NCI-H460 (cell line): ENCODE measurements around the gene IPMK. TPM values are rescaled to one million over a fixed set of nuclear protein-coding genes. Genes with fewer than 3 reads are reported as not detected.

Experiments used
- DNase-seq: peaks from one replicate; pipeline ENCODE4 v3.0.0-alpha.2; 2016; ENCODE audit warnings: low read depth; ENCODE audit errors: extremely low read depth
- polyA plus RNA-seq: library from polyadenylated mRNA; depleted of rRNA; stranded (reverse); fragments of >200 nt; gene quantifications from 2 replicates; pipeline ENCODE4 v1.2.3, GENCODE V29; 2014; cell fraction: nucleus; rRNA removed
- total RNA-seq: library from RNA; depleted of rRNA; stranded (reverse); fragments of >200 nt; shearing (Covaris generic); gene quantifications from 2 replicates; pipeline ENCODE4 v1.2.3, GENCODE V29; 2014; rRNA removed

The IPMK gene
- 9.6 and 10.7 TPM in 2 replicates for total RNA-seq
- 3.3 and 7.3 TPM in 2 replicates for polyA plus RNA-seq

DNA sequence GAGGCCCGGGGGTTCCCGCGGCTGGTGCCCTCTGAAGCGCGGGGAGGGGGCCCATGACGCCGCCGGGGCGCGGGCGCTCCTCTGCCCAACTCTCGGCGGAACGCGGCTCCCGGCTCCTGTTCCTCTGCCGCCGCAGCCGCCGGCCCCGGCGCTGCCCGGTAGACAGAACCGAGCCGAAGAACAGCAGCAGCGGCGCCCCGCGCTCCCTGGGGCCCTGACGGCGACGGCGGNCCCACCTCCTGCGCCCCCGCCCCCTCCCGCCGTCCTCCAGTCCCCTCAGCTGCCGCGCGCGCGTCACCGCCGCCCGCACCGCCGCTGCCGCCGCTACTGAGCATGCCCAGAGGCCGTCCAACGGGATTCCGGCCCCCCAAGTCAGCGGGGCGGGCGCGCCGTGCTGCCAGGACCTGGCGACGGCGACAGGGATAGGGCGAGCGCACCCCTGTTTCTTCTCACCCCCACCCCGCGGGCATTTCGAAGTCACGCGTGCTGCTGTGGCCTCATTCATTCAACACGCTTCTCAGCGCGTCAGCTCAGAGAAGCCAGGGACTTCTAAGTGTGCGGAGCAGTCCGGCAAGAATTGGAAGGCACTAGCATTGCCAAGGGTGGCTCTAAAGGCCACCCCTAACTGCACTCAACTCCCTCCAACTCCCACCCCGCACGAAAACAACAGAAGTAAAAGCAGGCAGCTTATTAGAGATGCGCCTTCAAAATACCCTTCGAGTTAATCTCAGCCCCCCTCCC, at the start of gene IPMK:
IPMK (minus strand) TSS at position 182 of the 741 bp plus-strand sequence. CDS start 283 bp downstream, outside the sequence.
- peak; percentile 89 for DNase-seq

DNA sequence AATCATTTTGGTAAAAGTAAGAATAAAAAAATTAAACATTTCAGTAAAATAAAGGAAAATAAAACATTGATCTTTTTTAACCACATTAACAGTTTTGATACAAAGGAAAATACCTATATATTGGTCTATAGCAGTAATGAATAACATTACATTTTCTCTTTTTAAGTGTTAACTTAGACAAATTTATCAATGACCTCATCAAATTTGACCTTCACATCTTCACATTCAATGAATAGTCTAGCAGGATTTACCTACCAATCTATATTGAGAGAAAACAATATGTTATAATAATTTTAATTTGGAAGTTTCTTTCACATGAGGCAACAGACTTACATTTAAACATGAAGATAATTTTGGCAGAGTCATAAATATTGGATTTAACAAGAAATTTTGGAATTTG, 49.2 kb upstream of the IPMK start:
- no peak for DNase-seq

DNA sequence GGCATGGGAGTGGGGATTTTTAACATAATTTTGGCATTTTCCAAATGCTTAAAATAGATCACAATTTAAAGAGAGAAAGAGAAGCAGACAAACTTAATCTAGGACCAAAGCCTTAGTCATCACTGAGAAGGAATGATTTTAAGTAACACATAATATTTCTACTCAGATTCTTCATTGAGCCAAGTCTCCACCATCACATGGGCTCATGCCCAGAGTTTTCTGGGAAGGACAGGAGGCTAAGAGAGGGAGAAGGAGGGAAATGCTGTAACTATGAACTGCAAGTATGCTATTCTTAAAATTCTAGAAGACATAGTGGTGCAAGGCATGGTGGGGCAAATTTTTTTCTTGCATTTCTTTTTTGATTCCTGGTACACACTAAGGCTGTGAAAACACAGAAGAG, 43.3 kb upstream of the IPMK start:
- no peak for DNase-seq

DNA sequence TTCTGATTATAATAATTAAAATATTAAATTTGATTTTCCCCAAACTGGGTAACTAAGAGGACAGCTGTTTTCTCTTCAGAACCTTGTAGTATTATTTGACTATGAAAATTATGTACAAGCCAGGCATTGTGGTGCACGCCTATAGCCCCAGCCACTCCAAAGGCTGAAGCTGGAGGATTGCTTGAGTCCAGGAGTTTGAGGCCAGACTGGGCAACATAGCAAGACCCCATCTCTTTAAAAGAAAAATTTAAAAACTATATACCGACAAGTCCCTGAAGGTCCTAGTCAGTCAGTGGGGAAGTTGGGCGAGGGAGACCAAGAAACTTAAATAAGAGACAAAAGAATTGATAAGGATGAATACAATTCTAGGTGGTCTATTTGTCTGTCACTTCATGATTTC, 40.0 kb upstream of the IPMK start:
- no peak for DNase-seq

DNA sequence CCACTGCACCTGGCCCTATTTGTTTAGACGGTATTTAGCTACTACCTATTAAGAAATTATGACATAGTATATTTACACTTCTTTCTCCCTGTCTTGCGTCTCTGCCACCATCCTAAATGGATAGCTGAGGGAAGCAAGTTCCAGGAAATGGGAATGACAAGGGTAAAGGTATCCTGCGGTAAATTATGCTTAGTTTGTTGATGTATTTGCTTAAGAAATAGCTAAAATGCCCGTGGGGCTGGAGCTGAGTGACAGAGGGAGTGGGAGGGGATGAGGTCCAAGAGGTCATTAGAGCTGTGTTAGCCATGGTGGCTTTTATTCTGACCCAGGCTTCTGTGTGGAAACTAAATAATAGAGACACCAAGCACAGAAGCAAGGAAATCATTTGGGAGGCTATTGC, 38.1 kb upstream of the IPMK start:
- no peak for DNase-seq

DNA sequence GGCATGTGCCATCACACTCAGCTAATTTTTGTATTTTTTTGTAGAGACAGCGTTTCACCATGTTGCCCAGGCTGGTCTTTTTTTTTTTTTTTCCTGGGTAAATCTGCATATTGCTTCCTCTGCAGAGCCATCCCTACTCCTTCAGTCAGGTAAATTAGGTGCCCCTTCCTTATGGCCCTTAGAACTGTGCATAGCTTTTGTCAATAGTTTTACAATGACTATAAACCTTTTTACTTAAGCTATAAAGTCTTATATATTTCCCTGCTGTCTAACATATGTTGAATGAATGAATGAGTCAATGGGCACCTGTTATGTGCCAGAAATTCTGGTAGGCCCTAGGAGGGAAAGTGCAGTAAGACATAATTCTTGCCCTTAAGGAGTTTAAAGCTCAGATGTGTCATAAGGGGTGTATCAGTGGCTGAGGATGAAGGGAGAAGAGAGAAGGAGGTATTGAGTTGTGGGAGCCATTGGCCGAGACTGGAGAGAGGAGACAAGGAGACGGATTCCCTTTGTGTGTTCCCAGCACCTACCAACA, 36.5 kb upstream of the IPMK start:
- DNase-seq: no peak

DNA sequence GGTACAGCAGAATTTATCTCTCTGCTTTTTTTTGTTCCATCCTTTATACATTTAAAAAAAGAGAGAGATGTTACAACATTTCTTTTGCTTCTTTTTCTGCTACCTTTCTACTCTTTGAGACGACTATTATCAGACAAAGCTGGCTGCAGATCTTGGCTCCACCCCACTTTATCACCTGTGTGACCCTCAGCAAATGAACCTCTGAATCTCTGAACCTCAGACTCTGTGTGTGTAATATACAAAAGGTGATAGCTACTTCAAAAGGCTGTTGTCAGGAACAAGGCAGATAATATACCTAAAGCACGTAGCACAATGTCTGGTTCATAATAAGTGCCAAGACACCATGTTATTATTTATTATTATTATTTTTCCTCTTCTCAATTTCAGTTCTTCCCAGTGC, 34.6 kb upstream of the IPMK start:
- DNase-seq: no peak

DNA sequence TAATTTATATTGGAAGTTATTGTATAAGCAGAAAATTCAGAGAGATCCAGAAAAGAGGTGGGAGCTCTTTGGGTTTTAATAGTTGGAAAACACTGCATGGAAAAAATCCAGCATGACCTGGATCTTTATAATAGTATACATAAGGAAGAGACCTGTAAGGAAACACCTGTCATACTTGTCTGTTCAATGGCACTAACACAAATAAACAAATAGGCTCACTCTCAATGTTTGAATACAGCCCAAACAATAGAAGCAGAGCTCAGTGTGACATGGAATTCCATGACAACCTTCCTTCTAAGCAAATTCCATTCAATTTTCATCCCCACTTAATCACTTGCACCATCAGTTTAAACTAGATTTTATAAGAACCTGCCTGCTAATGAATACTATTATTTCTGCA, 33.0 kb upstream of the IPMK start:
- DNase-seq: no peak

DNA sequence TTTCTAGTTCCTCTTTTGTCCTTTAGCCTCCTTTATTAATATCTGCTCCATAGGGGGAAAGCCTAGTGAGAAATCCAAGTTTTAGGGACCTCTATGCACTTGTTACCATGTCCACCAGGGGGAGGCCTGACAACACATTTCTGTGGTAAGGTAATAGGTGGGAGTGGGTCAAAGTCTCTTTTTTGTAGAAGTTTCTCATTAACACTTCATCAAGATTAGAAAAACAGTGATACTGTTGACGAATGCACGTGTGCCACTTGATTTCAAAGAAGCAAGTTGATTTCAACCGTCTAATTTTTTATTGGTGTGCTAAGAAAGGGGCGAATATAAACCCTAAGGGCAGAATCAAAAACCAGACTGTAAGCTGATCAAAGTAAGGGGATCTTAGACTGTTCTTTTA, 31.9 kb upstream of the IPMK start:
- DNase-seq: peak; percentile 53

DNA sequence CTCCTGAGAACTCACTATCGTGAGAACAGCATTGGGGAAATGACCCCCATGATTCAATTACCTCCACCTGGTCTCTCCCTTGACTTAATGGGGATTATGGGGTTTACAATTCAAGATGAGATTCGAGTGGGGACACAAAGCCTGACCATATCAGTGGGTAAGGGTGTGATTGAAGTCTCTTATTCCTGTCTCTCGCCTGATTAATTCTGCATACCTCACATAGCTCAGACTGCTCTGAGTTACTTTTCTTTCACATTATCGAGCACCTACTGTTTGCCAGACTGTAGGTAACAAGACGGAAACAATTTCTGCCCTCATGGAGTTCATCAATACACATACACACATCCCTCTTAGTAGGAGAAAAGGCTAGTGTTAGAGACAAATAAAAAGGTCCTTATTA, 26.3 kb upstream of the IPMK start:
- DNase-seq: no peak

DNA sequence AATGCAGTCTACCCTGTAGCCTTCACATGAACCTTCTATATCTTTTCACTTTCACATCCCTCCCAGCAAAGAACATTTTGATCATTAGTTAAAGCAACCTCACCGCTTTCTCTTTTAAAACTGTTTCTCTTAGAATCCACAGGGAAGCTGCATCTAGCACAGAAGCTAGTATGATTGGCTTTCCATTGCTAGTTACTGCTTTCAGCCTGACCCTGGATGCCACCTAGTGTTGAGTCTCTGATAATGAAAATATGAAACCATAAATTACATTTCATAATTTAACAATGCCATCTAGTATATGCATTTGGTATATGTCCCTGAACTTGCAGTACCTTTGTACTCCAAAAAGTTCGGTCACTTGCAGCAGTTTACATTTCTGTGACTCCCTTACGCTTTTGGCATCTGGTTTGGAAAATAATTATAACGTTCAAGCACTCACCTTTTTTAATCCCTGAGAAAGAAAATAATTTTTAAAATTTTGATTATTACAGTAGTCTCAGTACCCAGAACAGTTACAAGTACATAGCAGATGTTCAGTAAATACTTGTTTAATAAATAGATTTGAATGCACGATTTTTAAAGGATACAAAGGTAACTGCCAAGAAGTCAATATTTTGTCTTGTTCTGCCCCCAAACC, 24.0 kb upstream of the IPMK start:
- peak; percentile 52 for DNase-seq

DNA sequence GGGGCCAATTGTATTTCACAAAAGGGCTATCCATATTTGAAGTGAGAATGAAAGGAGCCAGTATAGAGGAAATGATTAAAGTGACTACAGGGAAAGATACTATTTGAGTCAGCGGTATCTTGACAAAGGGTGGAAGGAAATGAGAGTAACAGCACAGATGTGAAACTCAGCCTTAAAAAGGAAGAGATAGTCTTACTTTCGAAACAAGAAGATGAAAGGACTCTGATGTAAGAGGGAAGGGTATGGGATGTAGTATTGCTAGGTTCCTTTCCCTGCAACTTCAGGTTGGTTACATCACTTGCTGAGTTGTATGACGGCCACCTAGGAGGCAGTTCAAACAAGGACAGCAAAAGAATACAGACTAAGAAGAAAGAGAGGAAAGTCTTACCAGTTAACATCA, 14.9 kb upstream of the IPMK start:
- no peak for DNase-seq

DNA sequence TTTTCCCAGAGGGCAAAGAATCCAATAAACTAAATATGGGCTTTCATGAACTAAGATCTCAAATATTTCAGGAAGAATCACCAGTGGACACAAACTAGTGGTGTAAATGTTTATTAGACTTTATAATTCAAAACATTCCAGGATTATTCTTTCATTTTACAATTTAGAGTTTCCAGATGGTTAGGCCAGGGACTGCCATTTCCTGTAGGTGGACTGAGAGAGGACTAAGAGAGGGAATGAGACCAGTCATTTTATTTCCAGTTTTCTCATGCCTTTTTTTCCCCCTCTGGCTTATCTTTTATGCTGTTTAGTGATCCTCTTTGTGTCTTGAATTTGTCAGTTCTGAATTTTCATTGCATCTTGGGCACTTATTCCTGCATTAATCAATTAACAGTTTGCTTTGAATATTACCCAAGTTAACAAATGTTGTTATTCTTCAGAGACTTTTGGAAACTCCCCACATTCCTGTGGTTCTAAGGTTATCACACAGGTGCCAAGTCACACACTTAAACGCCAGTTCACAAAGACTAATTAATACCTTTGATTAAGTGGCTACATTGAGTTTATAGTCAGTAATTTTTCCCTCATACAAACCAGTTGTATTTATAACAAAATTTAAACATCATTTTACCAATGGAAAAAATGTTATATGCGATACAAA, 13.5 kb upstream of the IPMK start:
- no peak for DNase-seq

DNA sequence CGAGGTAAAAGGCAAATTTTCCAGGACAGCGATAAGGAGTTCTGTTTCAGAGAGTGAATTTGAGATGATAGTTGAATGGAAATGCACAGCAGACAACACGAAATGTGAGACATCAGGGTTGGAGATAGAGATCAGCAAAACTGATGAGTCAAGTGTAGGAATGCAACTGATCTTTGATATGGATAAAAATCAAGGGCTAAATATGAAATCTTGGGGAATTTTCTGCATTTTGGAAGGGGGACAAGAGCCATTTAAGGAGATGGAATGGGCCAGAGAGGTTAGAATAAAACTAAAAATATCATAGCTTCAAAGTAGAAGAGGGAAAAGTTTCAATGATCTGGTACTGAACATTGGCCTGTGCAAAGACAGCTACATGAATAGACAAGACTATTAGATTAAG, 12.8 kb upstream of the IPMK start:
- DNase-seq: no peak

DNA sequence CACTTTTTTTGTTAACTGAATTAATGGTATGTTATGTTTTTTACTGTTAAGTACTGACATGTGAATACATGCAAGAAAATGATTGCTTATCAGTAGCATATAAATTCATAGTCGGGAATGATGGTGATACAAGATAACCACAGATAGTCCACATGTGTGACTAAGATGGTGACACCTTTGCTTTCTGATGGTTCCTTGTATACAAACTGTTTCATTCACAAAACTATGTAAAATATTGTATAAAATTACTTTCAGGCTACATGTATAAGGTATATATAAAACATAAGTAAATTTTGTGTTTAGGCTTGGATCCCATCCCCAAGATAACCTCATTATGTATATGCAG, 11.2 kb upstream of the IPMK start:
- DNase-seq: no peak

DNA sequence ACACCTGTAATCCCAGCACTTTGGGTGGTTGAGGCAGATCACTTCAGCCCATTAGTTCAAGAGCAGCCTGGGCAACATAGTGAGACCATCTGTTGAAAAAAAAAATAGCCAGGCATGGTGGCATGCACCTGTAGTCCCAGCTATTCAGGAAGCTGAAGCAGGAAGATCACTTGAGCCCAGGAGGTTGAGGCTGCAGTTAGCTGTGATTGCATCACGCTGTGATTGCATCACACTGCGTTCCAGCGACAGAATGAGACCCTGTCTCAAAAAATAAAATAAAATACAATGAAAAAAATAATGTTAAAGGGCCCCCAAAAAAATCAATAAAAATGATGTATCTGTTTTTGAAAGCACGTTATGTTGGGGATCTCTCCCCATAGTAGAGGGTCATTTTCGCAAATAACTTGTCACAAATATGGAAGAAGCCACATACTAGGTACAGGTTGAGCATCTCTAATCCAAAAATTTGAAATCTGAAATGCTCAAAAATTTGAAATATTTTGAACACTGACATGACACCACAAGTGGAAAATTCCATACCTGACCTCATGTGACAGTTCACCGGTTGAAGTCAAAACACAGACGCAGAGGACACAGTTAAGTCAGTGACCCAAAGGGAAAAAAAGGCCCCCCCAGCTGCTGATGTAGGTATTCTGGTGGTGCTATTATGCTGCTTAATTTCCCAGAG, 10.7 kb upstream of the IPMK start:
- DNase-seq: no peak

DNA sequence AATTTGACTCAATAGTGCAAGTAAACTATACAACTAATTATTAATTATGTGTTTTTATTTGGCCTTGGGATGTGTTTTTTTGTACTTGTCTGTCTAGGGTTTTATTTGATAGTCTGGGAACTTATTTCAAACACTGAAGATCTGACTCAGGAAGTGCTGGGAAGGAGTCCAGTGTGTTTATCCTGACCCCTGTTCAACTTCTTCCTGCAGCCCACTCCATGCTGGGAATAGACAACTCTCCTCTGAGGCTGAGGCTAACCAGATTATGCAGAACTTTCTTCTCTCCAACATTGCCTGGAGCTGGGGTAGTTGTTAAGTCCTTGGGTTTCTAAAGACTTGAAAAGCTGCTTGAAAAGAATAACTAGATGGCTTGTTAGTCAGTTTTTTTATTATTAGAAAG, 8.2 kb upstream of the IPMK start:
- no peak for DNase-seq

DNA sequence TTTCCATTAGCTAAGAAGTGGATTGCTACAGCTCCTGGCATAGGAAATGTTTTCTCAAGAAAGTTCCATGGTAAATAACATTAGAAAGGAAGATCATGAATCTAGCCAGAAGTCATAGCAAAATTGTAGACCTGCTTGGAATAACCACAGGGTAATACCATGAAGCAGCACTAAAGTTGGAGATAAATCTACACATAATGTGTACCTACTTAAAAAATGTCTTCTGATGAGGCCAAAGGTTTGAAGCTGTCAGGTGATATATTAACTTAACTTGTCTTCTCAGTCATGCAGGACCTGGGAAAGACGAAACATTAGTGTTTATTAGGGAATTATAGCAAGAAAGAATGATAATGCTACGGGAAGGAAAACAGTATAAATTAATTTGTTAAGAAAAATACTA, 7.6 kb upstream of the IPMK start:
- no peak for DNase-seq

DNA sequence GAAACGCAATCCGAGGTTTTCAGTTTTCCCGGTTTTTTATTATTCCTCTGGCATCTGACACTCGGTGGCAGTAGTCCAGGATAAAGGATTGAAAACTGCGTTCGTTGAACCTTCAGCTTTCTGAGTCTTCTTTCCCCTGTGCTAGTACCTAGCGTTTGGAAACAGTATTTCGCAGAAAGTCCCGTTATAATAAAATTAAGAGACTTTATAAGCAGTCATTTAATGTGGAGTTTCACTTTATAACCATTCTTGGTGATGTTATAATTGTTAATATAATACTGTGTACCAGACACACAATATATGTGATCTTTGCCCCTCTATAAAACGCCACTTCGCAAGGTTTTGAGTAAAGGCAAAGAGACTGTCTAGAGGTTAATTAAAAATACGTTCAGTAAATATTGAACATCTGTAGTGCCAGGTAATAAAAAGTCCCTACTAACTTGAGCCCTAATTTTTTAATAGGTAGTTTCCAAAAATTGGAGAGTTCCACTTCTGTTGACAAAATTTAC, 2.1 kb upstream of the IPMK start:
- DNase-seq: no peak

DNA sequence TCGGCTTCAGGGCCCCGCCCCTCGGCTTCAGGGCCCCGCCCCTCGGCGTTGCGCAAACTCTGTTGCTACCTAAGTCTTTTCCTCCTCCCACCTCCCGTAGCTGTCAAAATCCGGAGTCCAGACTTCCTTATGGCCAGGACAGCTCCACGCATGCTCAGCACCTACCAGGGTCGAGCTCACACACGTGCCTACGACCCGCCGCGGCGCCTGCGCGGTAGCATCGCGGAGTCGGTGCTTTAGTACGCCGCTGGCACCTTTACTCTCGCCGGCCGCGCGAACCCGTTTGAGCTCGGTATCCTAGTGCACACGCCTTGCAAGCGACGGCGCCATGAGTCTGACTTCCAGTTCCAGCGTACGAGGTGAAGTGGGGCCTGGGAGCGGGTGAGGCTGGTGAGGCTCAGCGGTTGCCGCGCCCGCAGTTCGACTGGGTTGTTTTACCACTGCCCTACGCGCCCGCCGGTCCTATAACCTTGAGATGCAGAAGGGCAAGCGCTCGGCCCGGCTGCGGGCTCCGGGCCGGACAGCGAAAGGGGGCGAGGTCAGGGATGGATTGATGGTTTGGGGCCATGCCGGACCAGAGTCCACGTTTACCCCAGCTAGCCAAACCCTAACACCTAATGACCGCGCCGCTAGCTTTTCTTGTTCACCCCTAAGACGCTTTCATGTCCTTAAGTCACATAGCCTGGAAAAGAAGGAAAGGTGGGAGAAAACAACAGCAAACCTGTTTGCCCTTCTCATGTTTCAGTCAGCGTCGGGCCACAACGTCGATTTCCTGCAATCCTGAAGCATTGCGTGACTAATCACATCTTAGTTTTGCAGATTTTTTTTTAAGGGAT, 1.5 kb upstream of the IPMK start, which contains the start of gene CISD1:
CISD1 (plus strand) TSS at position 217 of the 836 bp plus-strand sequence; CDS start at position 329, 112 bp downstream.
- DNase-seq: peak; percentile 99
